Osteocyte (in vitro differentiated cells): ENCODE measurements around the gene MST1. TPM values are rescaled to one million over a fixed set of nuclear protein-coding genes. Genes with fewer than 3 reads are reported as not detected.

ENCODE experiments used
- DNase-seq: peaks from one replicate; pipeline ENCODE4 v3.0.0; 2021; ENCODE audit warnings: mixed read lengths; ENCODE audit not compliant: unreplicated experiment; ENCODE audit errors: extremely low spot score
- H3K27ac Mint-ChIP-seq: one replicate; pipeline ENCODE4 v1.8.0; 2021; ENCODE audit warnings: mild to moderate bottlenecking, mixed read lengths; ENCODE audit not compliant: unreplicated experiment
- H3K27me3 Mint-ChIP-seq: one replicate; pipeline ENCODE4 v1.8.0; 2021; ENCODE audit warnings: mixed read lengths; ENCODE audit not compliant: unreplicated experiment
- H3K36me3 Mint-ChIP-seq: one replicate; pipeline ENCODE4 v1.8.0; 2021; ENCODE audit warnings: mixed read lengths; ENCODE audit not compliant: unreplicated experiment
- H3K4me1 Mint-ChIP-seq: one replicate; pipeline ENCODE4 v1.8.0; 2021; ENCODE audit warnings: mixed read lengths; ENCODE audit not compliant: unreplicated experiment
- H3K4me3 Mint-ChIP-seq: one replicate; pipeline ENCODE4 v1.8.0; 2021; ENCODE audit warnings: mild to moderate bottlenecking, moderate library complexity, mixed read lengths; ENCODE audit not compliant: unreplicated experiment
- H3K9me3 Mint-ChIP-seq: one replicate; pipeline ENCODE4 v1.8.0; 2021; ENCODE audit warnings: mixed read lengths; ENCODE audit not compliant: unreplicated experiment
- CTCF ChIP-seq: fragments of 200-600 bp; sonication (generic); IDR thresholded peaks from 2 replicates; pipeline ENCODE4 v1.5.0; 2021; ENCODE audit warnings: antibody characterized with exemption, mild to moderate bottlenecking, moderate library complexity
- total RNA-seq: library from RNA; stranded (reverse); gene quantifications from 2 replicates; pipeline ENCODE4 v1.2.1, GENCODE V29; 2021

Gene MST1
- total RNA-seq, 1 donor from 2014 or later, result 38.3 TPM

- H3K36me3 Mint-ChIP-seq, result peaks cover 3% of the 10 kb centered on the region
- H3K27me3 Mint-ChIP-seq, result no peaks in the 10 kb centered on the region
- no peaks in the 10 kb centered on the region for H3K4me1 Mint-ChIP-seq
- no peak for TF ChIP-seq CTCF
- no peak overlapping the region for H3K27ac Mint-ChIP-seq
- H3K9me3 Mint-ChIP-seq, result no peaks in the 10 kb centered on the region
- no peak for DNase-seq
- no peak overlapping the region for H3K4me3 Mint-ChIP-seq
These were observed 22.9 kb upstream of the MST1 start for GRCh38 chr3:49712166-49712565.

- H3K27me3 Mint-ChIP-seq, result no peaks in the 10 kb centered on the region
- H3K36me3 Mint-ChIP-seq, result peaks cover 3% of the 10 kb centered on the region
- H3K4me1 Mint-ChIP-seq, result no peaks in the 10 kb centered on the region
- H3K27ac Mint-ChIP-seq, result no peak overlapping the region
- no peak for DNase-seq
- no peaks in the 10 kb centered on the region for H3K9me3 Mint-ChIP-seq
- no peak overlapping the region for H3K4me3 Mint-ChIP-seq
- TF ChIP-seq CTCF, result no peak
These were observed 22.2 kb upstream of the MST1 start for GRCh38 chr3:49711489-49711888.

- Mint-ChIP-seq H3K9me3 (no peaks in the 10 kb centered on the region), H3K4me3 (no peak overlapping the region), H3K4me1 (no peaks in the 10 kb centered on the region), H3K27me3 (no peaks in the 10 kb centered on the region), H3K36me3 (peaks cover 3% of the 10 kb centered on the region), H3K27ac (no peak overlapping the region)
- DNase-seq, result no peak
- no peak for TF ChIP-seq CTCF
These were observed 20.6 kb upstream of the MST1 start for GRCh38 chr3:49709852-49710251.

- no peak overlapping the region for H3K27ac Mint-ChIP-seq
- no peak for DNase-seq
These were observed 17.8 kb upstream of the MST1 start for GRCh38 chr3:49707113-49707480.

GRCh38 chr3:49706456-49707112, 17.3 kb upstream of the MST1 start:
- no peaks in the 10 kb centered on the region for H3K9me3 Mint-ChIP-seq
- H3K4me3 Mint-ChIP-seq, result no peak overlapping the region
- DNase-seq, result no peak
- no peak overlapping the region for H3K27ac Mint-ChIP-seq
- no peaks in the 10 kb centered on the region for H3K4me1 Mint-ChIP-seq
- no peaks in the 10 kb centered on the region for H3K27me3 Mint-ChIP-seq
- TF ChIP-seq CTCF, result no peak
- H3K36me3 Mint-ChIP-seq, result peaks cover 3% of the 10 kb centered on the region

More at GRCh38 chr3:49707113-49707480, 17.8 kb upstream of the MST1 start:
- Mint-ChIP-seq H3K9me3 (no peaks in the 10 kb centered on the region), H3K4me3 (no peak overlapping the region), H3K36me3 (peaks cover 3% of the 10 kb centered on the region), H3K27me3 (no peaks in the 10 kb centered on the region), H3K4me1 (no peaks in the 10 kb centered on the region)
- no peak for TF ChIP-seq CTCF
